Endothelial cell of umbilical vein (primary cell): ENCODE results near the gene CHD5.

Source experiments
- EZH2 ChIP-seq: IDR thresholded peaks from 2 replicates; pipeline ENCODE4 v1.6.1; 2012; ENCODE audit warnings: borderline replicate concordance, low read depth, mild to moderate bottlenecking, moderate library complexity, low read length, inconsistent platforms; ENCODE audit not compliant: severe bottlenecking
- FOS ChIP-seq: IDR thresholded peaks from 2 replicates; pipeline ENCODE4 v1.6.1; 2011; ENCODE audit warnings: mild to moderate bottlenecking, low read length, moderate library complexity, borderline replicate concordance; ENCODE audit not compliant: insufficient read depth
- GATA2 ChIP-seq: IDR thresholded peaks from 2 replicates; pipeline ENCODE4 v1.7.0; 2011; ENCODE audit warnings: low read depth, mild to moderate bottlenecking, moderate library complexity, mixed read lengths, low read length; ENCODE audit not compliant: insufficient read length, insufficient read depth
- MYC ChIP-seq: IDR thresholded peaks from one replicate; pipeline ENCODE4 v1.6.1; 2011; ENCODE audit warnings: mild to moderate bottlenecking, low read depth, low read length
- POLR2A ChIP-seq: IDR thresholded peaks from 2 replicates; pipeline ENCODE4 v1.6.1; 2012; ENCODE audit warnings: low read depth, mild to moderate bottlenecking, control low read depth, low read length
- POLR2AphosphoS5 ChIP-seq: IDR thresholded peaks from 2 replicates; pipeline ENCODE4 v1.6.1; 2012; ENCODE audit warnings: low read depth, mild to moderate bottlenecking, control low read depth, low read length, moderate library complexity; ENCODE audit not compliant: insufficient read depth
- TF ChIP-seq, protein P1 (sequence below), 2 donors: IDR thresholded peaks; 1 replicate in 1 of 2; 2 replicates in 1 of 2; pipeline ENCODE4 v1.5.1; 2011; ENCODE audit warnings: low read length in 2 of 2, mild to moderate bottlenecking in 2 of 2, moderate library complexity in 2 of 2, control low read depth in 1 of 2, inconsistent platforms in 1 of 2, low read depth in 1 of 2; ENCODE audit not compliant: insufficient read depth in 1 of 2; ENCODE audit errors: extremely low read depth in 1 of 2
- TF ChIP-seq, protein P2 (sequence below): IDR thresholded peaks from 2 replicates; pipeline ENCODE4 v1.6.1; 2011; ENCODE audit not compliant: insufficient read depth, insufficient read length

DNA sequence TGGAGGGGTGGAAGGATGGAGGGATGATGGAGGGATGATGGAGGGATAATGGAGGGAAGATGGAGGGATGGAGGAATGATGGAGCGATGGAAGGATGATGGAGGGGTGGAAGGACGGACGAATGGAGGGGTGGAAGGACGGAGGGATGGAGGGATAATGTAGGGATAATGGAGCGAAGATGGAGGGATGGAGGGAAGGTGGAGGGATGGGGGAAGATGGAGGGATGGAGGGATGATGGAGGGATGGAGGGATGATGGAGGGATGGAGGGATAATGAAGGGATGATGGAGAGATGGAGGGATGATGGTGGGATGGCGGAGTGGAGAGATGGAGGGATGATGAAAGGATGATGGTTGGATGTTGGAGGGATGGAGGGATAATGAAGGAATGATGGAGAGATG, 73.1 kb downstream of the CHD5 start:
- TF ChIP-seq, protein P1, sequence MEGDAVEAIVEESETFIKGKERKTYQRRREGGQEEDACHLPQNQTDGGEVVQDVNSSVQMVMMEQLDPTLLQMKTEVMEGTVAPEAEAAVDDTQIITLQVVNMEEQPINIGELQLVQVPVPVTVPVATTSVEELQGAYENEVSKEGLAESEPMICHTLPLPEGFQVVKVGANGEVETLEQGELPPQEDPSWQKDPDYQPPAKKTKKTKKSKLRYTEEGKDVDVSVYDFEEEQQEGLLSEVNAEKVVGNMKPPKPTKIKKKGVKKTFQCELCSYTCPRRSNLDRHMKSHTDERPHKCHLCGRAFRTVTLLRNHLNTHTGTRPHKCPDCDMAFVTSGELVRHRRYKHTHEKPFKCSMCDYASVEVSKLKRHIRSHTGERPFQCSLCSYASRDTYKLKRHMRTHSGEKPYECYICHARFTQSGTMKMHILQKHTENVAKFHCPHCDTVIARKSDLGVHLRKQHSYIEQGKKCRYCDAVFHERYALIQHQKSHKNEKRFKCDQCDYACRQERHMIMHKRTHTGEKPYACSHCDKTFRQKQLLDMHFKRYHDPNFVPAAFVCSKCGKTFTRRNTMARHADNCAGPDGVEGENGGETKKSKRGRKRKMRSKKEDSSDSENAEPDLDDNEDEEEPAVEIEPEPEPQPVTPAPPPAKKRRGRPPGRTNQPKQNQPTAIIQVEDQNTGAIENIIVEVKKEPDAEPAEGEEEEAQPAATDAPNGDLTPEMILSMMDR (IDR thresholded peaks at IDR 0.05; ENCODE audit: extremely low read depth in 1 of 2, insufficient read depth in 1 of 2, low read depth in 1 of 2, low read length in 2 of 2) = no peak
- TF ChIP-seq FOS = no peak
- no peak for TF ChIP-seq EZH2
- no peak for TF ChIP-seq POLR2A
- TF ChIP-seq, protein P2, sequence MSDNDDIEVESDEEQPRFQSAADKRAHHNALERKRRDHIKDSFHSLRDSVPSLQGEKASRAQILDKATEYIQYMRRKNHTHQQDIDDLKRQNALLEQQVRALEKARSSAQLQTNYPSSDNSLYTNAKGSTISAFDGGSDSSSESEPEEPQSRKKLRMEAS = no peak
- TF ChIP-seq POLR2AphosphoS5 = no peak
- no peak for TF ChIP-seq MYC
- no peak for TF ChIP-seq GATA2
